Trophoblast cell (in vitro differentiated cells and primary cell): ENCODE data around the gene OBP2A.

ENCODE experiments used
- DNase-seq, 2 donors: peaks; one replicate each; pipeline ENCODE4 v3.0.0-alpha.2; 2016
- H2AFZ ChIP-seq: 2 replicates; pipeline ENCODE4 v1.6.1; 2013; ENCODE audit warnings: low read length, moderate library complexity, mild to moderate bottlenecking; ENCODE audit not compliant: insufficient read depth, poor library complexity
- H2AK5ac ChIP-seq: 2 replicates; pipeline ENCODE4 v1.6.1; 2013; ENCODE audit warnings: mild to moderate bottlenecking, low read length
- H2BK120ac ChIP-seq: 2 replicates; pipeline ENCODE4 v1.6.1; 2013; ENCODE audit warnings: low read length, mild to moderate bottlenecking, moderate library complexity; ENCODE audit not compliant: insufficient read depth, poor library complexity
- H2BK12ac ChIP-seq: 2 replicates; pipeline ENCODE4 v1.6.1; 2013; ENCODE audit warnings: mild to moderate bottlenecking, low read length, moderate library complexity
- H2BK5ac ChIP-seq: 2 replicates; pipeline ENCODE4 v1.6.1; 2013; ENCODE audit warnings: low read length, low read depth, moderate library complexity, mild to moderate bottlenecking; ENCODE audit not compliant: poor library complexity
- H3K14ac ChIP-seq: 2 replicates; pipeline ENCODE4 v1.6.1; 2013; ENCODE audit warnings: mild to moderate bottlenecking, low read length
- H3K18ac ChIP-seq: 2 replicates; pipeline ENCODE4 v1.6.1; 2013; ENCODE audit warnings: mild to moderate bottlenecking, low read length
- H3K23ac ChIP-seq: 2 replicates; pipeline ENCODE4 v1.6.1; 2013; ENCODE audit warnings: low read length
- H3K27ac ChIP-seq: 2 replicates; pipeline ENCODE4 v1.5.1; 2013; ENCODE audit warnings: low read depth, mild to moderate bottlenecking, inconsistent platforms, low read length, moderate library complexity
- H3K27me3 ChIP-seq: 2 replicates; pipeline ENCODE4 v1.6.1; 2013; ENCODE audit warnings: inconsistent platforms, mild to moderate bottlenecking, low read length, moderate library complexity; ENCODE audit not compliant: insufficient read depth
- H3K36me3 ChIP-seq, 2 experiments: 1 replicate in 1 of 2; 2 replicates in 1 of 2; pipeline ENCODE4 v1.6.1; 2013; ENCODE audit warnings: low read length in 2 of 2, mild to moderate bottlenecking in 2 of 2, moderate library complexity in 1 of 2; ENCODE audit not compliant: insufficient read depth in 2 of 2, control insufficient read depth in 1 of 2
- H3K4ac ChIP-seq: 2 replicates; pipeline ENCODE4 v1.6.1; 2013; ENCODE audit warnings: low read depth, mild to moderate bottlenecking, low read length, moderate library complexity
- H3K4me1 ChIP-seq, 2 experiments: 1 replicate in 1 of 2; 2 replicates in 1 of 2; pipeline ENCODE4 v1.6.1; 2013; ENCODE audit warnings: low read length in 2 of 2, mild to moderate bottlenecking in 2 of 2, moderate library complexity in 1 of 2; ENCODE audit not compliant: insufficient read depth in 2 of 2, control insufficient read depth in 1 of 2
- H3K4me2 ChIP-seq: 2 replicates; pipeline ENCODE4 v1.6.1; 2013; ENCODE audit warnings: inconsistent platforms, mild to moderate bottlenecking, low read length, moderate library complexity
- H3K4me3 ChIP-seq: 2 replicates; pipeline ENCODE4 v1.5.1; 2013; ENCODE audit warnings: mild to moderate bottlenecking, low read depth, low read length, inconsistent platforms
- H3K79me1 ChIP-seq: one replicate; pipeline ENCODE4 v1.6.1; 2013; ENCODE audit warnings: low read length
- H3K79me2 ChIP-seq: 2 replicates; pipeline ENCODE4 v1.6.1; 2013; ENCODE audit warnings: low read length, mild to moderate bottlenecking; ENCODE audit not compliant: control insufficient read depth, insufficient read depth, poor library complexity
- H3K9ac ChIP-seq: 2 replicates; pipeline ENCODE4 v1.6.1; 2013; ENCODE audit warnings: mild to moderate bottlenecking, low read length
- H3K9me3 ChIP-seq: 2 replicates; pipeline ENCODE4 v1.6.1; 2013; ENCODE audit warnings: low read depth, mild to moderate bottlenecking, control low read depth, inconsistent platforms, low read length; ENCODE audit not compliant: insufficient read depth
- H4K12ac ChIP-seq: 2 replicates; pipeline ENCODE4 v1.6.1; 2013; ENCODE audit warnings: low read depth, mild to moderate bottlenecking, low read length, moderate library complexity
- H4K8ac ChIP-seq: 2 replicates; pipeline ENCODE4 v1.6.1; 2013; ENCODE audit warnings: low read depth, mild to moderate bottlenecking, low read length, moderate library complexity
- H4K91ac ChIP-seq: one replicate; pipeline ENCODE4 v1.6.1; 2013; ENCODE audit warnings: low read depth, mild to moderate bottlenecking, low read length, moderate library complexity
- WGBS: extraction: QIAGEN DNeasy Blood & Tissue Kit; methylation state at CpG from one replicate; pipeline ENCODE4 v1.1.7; 2013; ENCODE audit warnings: missing lambda C conversion rate; ENCODE audit not compliant: insufficient read length, insufficient coverage; ENCODE audit errors: extremely low coverage; 5-methylcytosine and 5-hydroxymethylcytosine counted together

OBP2A gene

GRCh38 chr9:135555910-135556309 is 10.0 kb downstream of the OBP2A start:
- no peak overlapping the region for H3K14ac ChIP-seq
- peak overlapping the region; percentile 13 for H4K91ac ChIP-seq
- no peak overlapping the region for H2AFZ ChIP-seq
- no peak overlapping the region for H2BK120ac ChIP-seq
- H3K18ac ChIP-seq, result no peak overlapping the region
- H4K8ac ChIP-seq, result no peak overlapping the region
- H3K23ac ChIP-seq, result no peak overlapping the region
- H3K9ac ChIP-seq, result no peak overlapping the region
- H4K12ac ChIP-seq, result no peak overlapping the region
- peaks cover 5 to 8% of the 10 kb centered on the region in 2 experiments for H3K4me1 ChIP-seq
- H3K4me2 ChIP-seq, result no peak overlapping the region
- H3K79me1 ChIP-seq, result peaks cover 3% of the 10 kb centered on the region
- no peaks in the 10 kb centered on the region for H3K27me3 ChIP-seq
- peaks cover 3% of the 10 kb centered on the region for H3K9me3 ChIP-seq
- DNase-seq, result no peak
- WGBS, result no CpG with 5 or more reads among the region's 16 CpGs
- H3K4ac ChIP-seq, result no peak overlapping the region
- H2BK5ac ChIP-seq, result no peak overlapping the region
- H2AK5ac ChIP-seq, result no peak overlapping the region
- H3K4me3 ChIP-seq, result no peak overlapping the region
- no peaks in the 10 kb centered on the region for H3K36me3 ChIP-seq
- H3K27ac ChIP-seq, result no peak overlapping the region
- no peaks in the 10 kb centered on the region for H3K79me2 ChIP-seq
- H2BK12ac ChIP-seq, result peak overlapping the region; percentile 18

DNA sequence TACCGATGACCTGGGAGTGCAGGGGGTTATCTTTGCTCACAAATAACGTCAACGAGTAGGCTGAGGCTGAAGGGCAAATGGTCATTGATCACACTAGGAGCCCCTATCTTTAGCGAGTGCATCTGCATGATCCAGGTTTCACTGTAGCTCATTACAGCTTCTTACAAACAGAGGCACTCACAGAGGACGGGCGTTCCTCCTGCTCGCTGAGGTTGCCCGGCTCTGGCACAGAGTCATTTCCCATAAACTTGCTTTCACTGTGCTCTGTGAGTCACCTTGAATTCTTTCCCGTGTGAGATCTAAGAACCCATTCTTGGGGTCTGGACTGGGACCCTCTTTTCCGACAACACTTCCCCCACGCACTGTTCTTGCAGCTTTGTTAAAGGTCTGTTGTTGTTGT is 13.7 kb downstream of the OBP2A start:
- H4K12ac ChIP-seq, result no peak overlapping the region
- no peak overlapping the region for H3K18ac ChIP-seq
- H2AK5ac ChIP-seq, result no peak overlapping the region
- no peak overlapping the region for H2AFZ ChIP-seq
- no peak overlapping the region for H3K27ac ChIP-seq
- H2BK120ac ChIP-seq, result no peak overlapping the region
- H3K4me2 ChIP-seq, result no peak overlapping the region
- H3K14ac ChIP-seq, result peak overlapping the region; percentile 30
- H3K4me3 ChIP-seq, result no peak overlapping the region
- H4K8ac ChIP-seq, result no peak overlapping the region
- peaks cover 12 to 16% of the 10 kb centered on the region in 2 experiments for H3K4me1 ChIP-seq
- WGBS, result no CpG with 5 or more reads among the region's 11 CpGs
- H3K4ac ChIP-seq, result no peak overlapping the region
- H4K91ac ChIP-seq, result peak overlapping the region; percentile 25
- H3K36me3 ChIP-seq, result no peaks in the 10 kb centered on the region
- H3K79me1 ChIP-seq, result peaks cover 10% of the 10 kb centered on the region
- H3K9ac ChIP-seq, result peak overlapping the region; percentile 11
- H3K79me2 ChIP-seq, result peaks cover 3% of the 10 kb centered on the region
- no peak for DNase-seq
- no peak overlapping the region for H3K23ac ChIP-seq
- peaks cover 5% of the 10 kb centered on the region for H3K9me3 ChIP-seq
- H3K27me3 ChIP-seq, result no peaks in the 10 kb centered on the region
- peak overlapping the region; percentile 30 for H2BK12ac ChIP-seq
- H2BK5ac ChIP-seq, result no peak overlapping the region

GRCh38 chr9:135561391-135562234 is 15.7 kb downstream of the OBP2A start, which contains the start of gene PAEP:
PAEP (plus strand) TSS chr9:135561756.
- WGBS, result no CpG with 5 or more reads among the region's 20 CpGs

GRCh38 chr9:135562235-135562745 is 16.4 kb downstream of the OBP2A start:
- no peak overlapping the region for H3K14ac ChIP-seq
- no peak overlapping the region for H3K4me2 ChIP-seq
- no peak overlapping the region for H2BK120ac ChIP-seq
- peaks cover 2% of the 10 kb centered on the region for H3K9me3 ChIP-seq
- H3K27ac ChIP-seq, result no peak overlapping the region
- H3K79me2 ChIP-seq, result peaks cover 3% of the 10 kb centered on the region
- WGBS, result no CpG with 5 or more reads among the region's 17 CpGs
- no peak overlapping the region for H2BK5ac ChIP-seq
- H4K12ac ChIP-seq, result no peak overlapping the region
- H2AK5ac ChIP-seq, result peak overlapping the region; percentile 42
- H3K79me1 ChIP-seq, result peaks cover 10% of the 10 kb centered on the region
- no peak overlapping the region for H3K4ac ChIP-seq
- no peak for DNase-seq
- H3K9ac ChIP-seq, result no peak overlapping the region
- H3K4me3 ChIP-seq, result no peak overlapping the region
- H3K27me3 ChIP-seq, result no peaks in the 10 kb centered on the region
- no peak overlapping the region for H3K18ac ChIP-seq
- H4K91ac ChIP-seq, result no peak overlapping the region
- H2AFZ ChIP-seq, result no peak overlapping the region
- no peak overlapping the region for H4K8ac ChIP-seq
- no peaks in the 10 kb centered on the region for H3K36me3 ChIP-seq
- no peak overlapping the region for H2BK12ac ChIP-seq
- peaks cover 12 to 16% of the 10 kb centered on the region in 2 experiments for H3K4me1 ChIP-seq
- no peak overlapping the region for H3K23ac ChIP-seq

More at GRCh38 chr9:135561391-135562234, 15.7 kb downstream of the OBP2A start, which contains the start of gene PAEP:
- no peak for DNase-seq
- Histone ChIP-seq H2BK12ac (peak within 1 kb of the TSS; percentile 59), H3K4me1 (peaks cover 12 to 16% of the 10 kb centered on the region in 2 experiments), H3K36me3 (no peaks in the 10 kb centered on the region), H2AK5ac (peak within 1 kb of the TSS; percentile 42), H3K9me3 (peaks cover 2% of the 10 kb centered on the region), H3K9ac (no peak within 1 kb of the TSS), H2BK5ac (peak within 1 kb of the TSS; percentile 50), H3K18ac (no peak within 1 kb of the TSS), H4K12ac (no peak within 1 kb of the TSS), H3K79me2 (peaks cover 3% of the 10 kb centered on the region), H4K91ac (peak within 1 kb of the TSS; percentile 71), H3K79me1 (peaks cover 10% of the 10 kb centered on the region), H2AFZ (peak within 1 kb of the TSS; percentile 27), H3K27ac (peak within 1 kb of the TSS; percentile 12), H3K4me3 (no peak within 1 kb of the TSS), H3K4me2 (peak within 1 kb of the TSS; percentile 13), H2BK120ac (peak within 1 kb of the TSS; percentile 8), H4K8ac (no peak within 1 kb of the TSS), H3K27me3 (no peaks in the 10 kb centered on the region), H3K23ac (no peak within 1 kb of the TSS), H3K14ac (peak within 1 kb of the TSS; percentile 29), H3K4ac (no peak within 1 kb of the TSS)
